HG03521 (cell line): ENCODE results near the gene CLEC17A.
"Not testable (repeated sequence)": the region's sequence is repeated elsewhere in the genome, so short reads cannot be mapped to it uniquely, and the experiment has no call there.

Source experiments
- ATAC-seq: cut with Tn5 transposase; IDR thresholded peaks from one replicate; pipeline ENCODE4 v1.9.1; 2021; ENCODE audit warnings: mild to moderate bottlenecking, moderate library complexity; ENCODE audit not compliant: unreplicated experiment

CLEC17A gene

DNA sequence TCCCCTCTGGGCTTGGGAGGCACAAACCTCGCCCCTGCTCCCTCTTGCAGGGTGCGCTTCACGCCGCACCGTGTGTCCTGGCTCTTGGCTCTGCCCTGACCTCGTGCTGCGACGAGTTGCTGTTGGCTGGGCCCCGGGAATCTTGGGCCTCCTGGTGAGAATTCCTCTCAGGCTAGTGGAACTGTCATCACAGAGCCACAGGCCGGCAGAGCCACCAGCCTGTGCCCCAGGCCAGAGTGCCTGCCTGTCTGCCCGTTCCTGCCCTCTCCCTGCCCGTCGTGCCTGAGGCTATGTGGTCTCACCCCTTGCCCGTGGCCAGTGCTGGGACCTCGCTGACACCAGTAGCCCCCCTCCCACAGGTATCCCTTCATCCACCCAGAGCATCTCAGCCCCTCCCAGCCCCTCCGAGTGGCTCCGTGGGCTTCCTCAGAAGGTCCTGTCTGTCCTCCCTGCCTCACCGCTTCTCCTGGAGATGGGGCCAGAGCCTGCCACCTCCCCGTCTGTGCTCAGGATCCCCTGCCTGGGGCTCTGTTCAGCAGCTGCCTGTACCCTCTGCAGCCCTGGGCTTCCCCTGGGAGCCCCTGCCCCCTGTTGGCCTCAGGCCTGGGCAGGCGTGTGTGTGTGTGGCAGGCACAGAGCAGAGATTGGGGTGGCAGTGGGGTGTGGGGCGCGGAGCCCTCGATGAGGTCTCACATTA, 24.4 kb upstream of the CLEC17A start:
- ATAC-seq, result no peak

DNA sequence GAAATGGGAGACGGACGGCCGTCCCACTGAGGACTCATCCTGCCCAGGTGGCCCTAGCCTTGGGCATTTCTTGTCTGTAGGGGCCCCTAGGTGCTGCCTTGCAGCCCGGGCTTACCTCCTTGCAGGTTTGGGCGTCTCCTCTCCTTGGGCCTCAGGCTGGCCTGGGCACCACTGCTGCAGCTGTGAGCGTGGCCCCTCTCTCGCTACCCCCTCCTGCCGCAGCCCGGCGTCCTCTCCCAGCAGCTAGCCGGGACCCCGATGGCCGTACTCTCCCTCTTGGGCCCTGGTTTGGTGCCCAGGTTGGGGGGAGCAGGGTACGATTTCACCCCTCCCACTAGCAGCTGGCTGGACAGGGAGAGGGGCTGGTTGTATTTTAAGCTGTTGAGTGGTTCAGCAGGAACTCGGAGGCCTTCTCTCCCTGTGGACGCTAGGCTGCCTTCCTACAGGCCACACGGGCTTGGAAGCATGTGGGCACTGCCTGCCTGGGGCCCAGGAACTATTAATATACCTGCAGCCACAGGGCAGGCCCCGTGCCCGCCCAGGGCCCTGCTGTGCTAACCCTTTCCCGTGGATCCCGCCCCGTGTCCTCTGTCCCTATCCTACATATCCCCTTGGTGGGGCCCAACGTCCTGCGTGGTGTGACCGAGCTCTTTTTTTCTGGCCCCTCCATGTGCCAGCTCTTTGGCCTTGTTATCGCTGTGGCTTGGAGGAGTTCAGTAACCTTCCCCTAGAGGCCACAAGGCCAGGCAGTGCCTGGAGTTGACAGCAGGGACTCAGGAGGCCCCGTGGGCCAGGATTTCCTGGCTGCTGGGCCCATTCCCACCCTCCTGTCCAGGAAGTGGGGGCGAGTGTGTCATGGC, 22.7 kb upstream of the CLEC17A start:
- no peak for ATAC-seq

DNA sequence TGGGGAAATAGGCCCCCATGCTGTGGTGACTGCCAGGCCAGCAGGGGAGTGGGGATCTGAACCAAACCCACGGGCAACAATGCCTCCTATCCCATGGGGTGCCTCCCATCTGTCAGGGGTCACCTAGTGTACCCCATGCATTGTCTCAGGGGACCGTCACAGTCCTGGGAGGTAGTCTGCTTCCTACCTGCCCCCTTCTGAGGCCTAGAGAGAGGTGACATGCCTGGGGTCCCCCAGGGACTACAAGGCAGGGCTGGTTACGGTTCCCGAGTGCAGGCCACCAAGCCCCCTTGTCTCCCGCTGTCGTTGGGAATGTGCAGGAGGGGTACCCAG, 22.1 kb upstream of the CLEC17A start:
- ATAC-seq, result no peak

DNA sequence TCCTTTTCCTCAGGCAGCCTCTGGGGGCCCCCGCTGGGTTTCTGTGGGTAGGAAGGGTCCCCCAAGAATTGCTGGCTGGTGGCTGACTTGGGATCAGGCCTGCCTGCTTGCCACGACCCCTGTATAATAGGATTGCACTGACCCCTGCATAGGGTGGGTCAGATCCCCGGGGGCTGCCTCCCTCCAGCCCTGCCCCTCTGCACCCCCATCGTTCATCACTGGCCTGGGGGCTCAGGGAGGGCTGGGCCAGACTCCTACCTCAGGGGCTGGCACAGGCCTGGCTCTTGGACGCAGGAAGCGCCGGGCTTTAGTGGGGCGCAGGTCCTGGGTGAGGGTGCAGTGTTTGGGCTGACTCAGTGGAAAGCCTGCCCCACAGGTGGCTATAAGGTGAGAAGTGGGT, 21.6 kb upstream of the CLEC17A start:
- no peak for ATAC-seq

DNA sequence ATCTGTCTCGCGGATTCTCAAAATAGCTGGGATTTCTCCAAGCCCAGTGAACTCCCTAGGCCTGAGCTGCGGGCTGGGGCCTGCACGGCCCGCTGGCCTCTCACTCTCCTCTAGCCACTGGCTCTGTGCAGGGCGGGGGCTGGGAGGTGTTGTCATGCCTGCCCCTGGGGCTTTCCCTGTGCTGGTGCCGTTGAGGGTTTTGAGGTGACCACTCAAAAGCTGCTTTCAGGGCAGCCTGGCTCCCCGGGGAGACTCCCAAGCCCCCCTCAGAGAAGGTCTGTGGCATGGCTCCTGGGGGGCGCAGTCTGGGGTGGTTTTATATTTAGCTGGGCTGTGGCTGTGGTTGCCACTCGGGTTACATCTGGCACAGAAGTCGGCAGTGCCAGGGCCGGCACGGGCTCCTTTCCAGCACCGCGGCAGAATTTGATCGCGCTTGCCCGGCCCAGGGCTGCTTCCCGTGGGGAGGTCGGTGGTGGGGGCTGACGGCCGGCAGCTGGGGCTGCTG, 21.0 kb upstream of the CLEC17A start:
- no peak for ATAC-seq

DNA sequence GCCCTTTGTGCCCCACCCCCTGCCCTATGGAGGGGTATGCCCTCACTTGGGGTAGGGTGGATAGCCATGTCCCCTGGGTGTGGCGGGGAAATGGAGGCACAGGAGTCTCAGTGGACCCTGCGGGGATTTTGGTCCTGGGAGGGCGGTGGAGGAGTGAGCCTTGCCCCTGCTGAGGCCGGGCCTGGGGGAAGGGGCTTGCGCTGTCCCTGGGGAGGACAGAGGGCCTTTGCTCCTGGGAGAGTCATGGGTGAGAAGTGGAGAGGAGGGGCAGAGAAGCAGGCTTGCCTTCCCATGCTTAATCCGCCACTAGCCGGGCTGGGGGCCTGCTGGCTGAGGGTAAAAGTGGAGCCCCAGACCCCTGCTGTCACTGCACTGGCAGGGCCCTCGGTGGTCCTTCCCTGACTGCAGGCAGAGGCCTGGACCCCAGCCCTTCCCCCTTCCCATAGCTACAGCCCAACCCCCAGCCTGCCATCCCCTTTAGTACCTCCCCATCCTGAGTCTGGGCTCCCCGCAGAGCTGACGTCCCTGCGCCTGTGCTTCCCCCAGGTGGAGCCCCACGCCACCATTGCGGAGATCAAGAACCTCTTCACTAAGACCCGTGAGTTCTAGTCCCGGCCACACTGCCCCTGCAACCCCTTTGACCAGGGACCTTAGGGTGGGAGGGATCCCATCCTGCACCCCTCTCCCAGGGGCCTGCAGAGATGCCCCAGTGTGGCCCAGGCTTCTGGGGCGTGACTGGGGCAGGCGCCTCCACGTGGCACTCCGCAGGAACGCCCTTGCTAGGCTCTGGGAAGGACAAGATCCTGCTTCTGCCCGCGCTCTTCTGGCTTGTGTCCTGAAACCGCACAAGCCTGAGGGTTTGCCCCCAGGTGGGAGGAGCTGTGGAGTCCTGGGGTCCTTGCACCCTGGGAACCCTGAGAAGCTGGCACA, 20.0 kb upstream of the CLEC17A start:
- no peak for ATAC-seq

DNA sequence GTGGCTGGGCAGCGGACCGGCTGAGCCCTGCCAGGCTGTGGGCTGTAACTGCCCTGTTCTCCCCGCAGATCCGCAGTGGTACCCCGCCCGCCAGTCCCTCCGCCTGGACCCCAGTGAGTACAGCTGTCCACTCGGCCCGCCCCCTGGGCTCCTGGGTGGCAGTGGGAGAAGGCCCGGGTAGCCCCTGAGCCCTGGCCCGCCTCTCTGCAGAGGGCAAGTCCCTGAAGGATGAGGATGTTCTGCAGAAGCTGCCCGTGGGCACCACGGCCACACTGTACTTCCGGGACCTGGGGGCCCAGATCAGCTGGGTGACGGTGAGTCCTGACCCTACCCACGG, 19.3 kb upstream of the CLEC17A start:
- no peak for ATAC-seq

DNA sequence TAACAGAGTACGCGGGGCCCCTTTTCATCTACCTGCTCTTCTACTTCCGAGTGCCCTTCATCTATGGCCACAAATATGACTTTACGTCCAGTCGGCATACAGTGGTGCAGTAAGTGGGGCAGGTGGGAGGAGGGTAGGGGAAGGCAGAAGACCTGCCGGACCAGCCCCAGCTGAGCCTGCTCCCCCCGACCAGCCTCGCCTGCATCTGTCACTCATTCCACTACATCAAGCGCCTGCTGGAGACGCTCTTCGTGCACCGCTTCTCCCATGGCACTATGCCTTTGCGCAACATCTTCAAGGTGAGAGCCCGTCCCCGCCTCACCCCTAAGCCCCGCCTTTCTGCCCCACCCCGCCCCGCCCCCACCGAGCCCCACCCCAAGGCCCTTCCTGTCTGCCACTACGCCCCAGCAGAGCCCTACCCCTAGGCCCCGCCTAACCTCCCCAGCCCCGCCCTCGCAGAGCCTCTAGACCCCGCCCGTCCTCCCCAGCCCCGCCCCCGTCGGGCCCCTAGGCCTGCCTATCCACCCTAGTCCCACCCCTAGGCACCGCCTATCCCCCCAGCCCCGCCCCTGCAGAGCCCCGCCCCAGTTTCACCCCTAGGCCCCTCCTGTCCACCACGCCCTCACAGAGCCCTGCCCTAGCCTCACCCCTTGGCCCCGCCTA, 18.8 kb upstream of the CLEC17A start:
- no peak for ATAC-seq

DNA sequence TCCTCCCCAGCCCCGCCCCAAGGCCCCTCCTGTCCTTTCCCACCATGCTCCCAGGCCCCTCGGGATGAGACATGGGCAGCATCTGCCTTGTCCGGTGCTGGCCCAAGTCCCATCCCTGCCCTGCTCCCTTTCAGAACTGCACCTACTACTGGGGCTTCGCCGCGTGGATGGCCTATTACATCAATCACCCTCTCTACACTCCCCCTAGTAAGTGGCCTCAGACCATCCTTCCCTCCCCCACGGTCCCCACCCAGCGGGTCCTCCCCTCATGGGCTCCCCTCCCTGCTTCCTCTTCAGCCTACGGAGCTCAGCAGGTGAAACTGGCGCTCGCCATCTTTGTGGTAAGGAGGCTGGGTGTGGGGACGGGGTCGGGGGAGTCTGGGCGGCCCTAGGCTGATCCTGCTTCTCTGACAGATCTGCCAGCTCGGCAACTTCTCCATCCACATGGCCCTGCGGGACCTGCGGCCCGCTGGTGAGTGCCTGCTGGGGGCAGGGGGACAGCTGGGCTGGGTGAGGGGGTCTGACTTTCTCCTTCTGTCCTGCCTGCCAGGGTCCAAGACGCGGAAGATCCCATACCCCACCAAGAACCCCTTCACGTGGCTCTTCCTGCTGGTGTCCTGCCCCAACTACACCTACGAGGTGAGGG, 18.1 kb upstream of the CLEC17A start:
- ATAC-seq, result not testable (repeated sequence)

DNA sequence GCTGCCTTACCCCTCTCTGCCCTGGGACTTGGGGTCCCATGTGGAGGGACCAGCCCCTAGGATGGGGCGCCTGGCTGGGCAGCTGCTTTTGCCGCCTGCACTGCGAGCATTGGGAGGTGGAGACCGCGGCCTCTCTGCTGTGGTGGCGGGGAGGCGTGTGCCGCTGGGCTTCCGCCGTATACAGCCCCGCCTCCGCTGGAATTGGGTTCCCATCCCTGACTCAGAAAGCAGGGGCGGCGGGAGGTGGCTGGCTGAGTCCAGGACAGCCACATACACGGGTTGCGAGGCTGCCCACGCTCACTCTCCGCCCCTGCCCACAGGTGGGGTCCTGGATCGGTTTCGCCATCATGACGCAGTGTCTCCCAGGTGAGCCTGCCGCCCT, 17.6 kb upstream of the CLEC17A start:
- ATAC-seq, result no peak

DNA sequence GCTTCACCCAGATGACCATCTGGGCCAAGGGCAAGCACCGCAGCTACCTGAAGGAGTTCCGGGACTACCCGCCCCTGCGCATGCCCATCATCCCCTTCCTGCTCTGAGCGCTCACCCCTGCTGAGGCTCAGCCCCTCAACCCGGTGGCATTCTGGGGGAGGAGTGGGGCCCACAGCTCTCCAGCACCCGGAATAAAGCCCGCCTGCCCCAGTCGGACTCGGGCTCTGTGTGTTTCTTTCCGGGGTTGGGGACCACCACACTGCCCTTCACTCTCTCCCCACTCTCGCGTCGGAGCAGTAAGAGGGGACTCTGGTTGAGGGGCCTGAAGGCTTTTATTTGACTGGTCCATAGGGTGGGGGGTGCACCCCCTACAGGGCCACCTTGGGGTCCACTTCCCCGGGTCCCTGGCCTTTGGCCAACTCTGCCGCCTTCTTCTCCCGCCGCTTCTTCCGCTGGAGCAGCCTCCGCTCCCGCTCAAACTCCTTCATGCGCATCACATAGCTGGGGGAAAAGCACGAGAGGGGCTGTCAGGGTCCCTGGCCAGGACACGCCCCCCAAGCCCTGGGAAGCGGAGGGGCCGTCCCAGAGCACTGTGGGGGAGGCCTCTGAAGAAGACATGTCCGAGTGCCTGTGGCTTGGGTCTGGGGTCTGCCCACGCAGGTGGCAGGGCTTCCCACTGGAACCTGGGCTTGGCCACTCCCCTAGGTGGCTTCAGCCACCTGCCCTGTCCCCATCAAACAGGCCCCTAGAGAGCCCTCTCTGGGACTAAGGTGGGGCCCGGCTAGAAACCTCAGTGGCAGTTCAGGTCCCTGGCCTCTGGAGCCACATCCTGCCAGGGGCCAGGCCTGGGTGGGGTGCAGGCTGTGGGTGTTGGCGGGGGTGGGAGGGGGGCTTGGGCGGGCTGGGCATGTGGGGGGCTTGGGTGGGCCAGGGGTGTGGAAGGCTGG, 16.8 kb upstream of the CLEC17A start:
- no peak for ATAC-seq

DNA sequence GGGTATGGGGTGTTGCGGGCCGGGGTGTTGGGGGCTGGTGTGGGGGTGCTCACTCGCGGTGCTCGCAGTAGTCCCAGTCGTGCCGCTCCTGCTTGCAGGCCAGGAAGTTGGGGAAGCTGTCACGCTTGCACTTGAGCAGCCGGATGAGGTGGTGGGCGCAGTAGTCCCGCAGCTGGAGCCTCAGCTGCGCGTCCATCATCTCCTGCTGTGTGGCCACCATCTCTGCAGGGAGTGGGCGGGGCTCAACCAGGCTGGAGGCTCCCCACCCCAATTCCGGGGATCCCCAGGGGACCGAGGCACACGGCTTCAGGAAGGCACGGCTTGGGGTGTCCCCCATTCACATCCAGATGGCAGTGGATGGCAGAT, 16.2 kb upstream of the CLEC17A start:
- ATAC-seq, result no peak

DNA sequence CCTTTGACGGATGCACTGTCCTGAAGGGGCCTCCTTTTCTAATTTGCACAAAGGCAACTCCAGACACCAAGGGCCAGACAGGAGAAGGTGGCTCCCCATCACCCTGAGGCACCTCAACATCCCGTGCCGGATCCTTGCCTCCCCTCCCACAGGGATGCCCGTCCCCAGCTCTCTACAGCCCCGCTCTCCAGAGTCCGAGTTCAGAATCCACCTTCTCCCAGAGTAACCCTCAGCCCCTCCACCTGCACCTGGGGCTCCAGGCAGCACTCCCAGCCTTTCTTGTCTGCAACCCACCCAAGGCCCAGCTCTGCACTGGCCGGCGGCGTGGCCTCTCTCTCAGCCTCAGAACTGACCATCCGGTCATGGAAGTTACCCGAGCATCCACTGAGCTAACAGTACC, 15.8 kb upstream of the CLEC17A start:
- no peak for ATAC-seq

DNA sequence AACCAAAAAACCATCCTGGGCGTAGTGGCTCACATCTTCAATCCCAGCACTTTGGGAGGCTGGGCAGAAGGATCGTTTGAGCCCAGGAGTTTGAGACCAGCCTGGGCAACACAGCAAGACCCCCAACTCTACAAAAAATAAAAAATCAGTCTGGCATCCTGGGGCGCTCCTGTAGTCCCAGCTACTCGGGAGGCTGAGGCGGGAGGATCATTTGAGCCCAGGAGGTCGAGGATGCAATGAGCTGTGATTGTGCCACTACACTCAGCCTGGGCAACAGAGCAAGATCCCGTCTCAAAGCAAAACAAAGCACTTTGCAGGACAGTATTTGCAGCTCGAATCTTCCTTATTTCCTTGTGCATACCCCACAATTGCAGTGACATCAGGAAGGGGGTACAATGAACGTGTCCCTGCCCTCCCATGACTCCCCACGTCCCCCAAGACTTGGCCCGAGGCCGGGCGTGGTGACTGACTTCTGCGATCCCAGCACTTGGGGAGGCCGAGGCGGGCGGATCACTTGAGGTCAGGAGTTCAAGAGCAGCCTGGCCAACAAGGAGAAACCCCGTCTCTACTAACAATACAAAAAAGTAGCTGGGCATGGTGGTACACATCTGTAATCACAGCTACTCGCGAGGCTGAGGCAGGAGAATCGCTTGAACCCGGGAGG, 11.9 kb upstream of the CLEC17A start:
- no peak for ATAC-seq

DNA sequence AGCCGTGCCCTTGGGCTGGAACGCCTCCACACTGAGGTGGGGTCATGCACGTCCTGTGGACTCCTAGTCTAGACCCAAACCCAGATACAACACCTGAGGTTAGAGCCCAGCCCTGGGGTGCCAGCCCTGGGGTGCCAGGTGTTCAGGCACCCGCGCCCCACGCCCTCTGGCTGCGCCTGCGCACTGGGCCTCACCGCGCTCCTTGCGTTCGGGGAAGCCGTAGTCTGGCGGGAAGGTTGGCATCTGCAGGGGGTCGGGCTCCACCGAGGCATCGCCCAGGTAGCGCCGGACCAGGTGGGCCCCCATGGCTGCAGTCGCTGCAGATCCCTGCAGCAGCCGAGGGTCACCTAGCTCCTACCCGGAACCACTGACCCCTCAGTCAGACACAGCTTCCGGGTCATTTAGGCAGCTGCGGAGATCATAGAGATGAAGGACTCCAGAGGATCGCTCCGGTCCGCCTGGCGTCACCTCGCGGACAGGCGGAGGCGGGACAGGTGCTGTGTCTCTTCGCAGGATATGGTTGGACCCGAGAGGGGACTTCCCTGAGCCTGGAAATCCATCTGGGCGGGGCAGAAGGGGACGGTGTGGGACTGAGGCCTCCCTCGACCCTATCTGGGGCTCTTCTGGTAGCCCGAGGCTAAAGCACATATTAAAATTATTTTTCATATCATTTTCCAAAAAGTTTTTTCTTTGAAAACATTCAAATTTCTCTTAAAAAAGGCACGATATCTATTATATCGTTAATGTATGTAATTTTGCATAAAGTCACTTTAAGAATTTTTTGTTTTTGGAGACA, 11.0 kb upstream of the CLEC17A start, which contains the start of gene NDUFB7:
TSS of gene NDUFB7 (minus strand) at position 372 of the 796 bp plus-strand sequence. CDS start at position 306, 66 bp downstream.
- ATAC-seq, result peak; percentile 80

DNA sequence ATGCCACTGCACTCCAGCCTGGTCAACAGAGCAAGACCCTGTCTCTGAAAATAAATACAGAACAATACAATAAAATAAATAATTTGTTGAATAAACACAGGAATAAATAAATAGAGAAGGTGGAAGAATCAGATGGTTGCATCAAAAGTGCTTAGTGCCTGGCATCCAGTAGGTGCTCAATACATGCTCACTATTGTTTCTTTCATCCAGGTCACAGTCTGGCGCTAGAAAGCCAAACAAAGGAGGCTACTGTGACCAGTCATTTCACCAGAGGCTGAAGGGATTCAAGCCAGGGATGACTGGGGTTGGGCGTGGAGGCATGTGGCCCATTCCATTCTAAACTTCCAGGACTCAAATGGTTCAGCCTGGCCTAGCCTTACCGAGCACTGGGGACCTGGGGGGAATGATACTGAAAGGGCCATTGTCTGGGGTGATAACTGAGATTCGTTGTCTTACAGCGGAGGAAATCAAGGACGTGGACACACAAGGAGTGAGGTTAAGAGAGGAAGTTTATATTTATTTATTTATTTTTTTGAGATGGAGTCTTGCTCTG, 7.4 kb upstream of the CLEC17A start:
- ATAC-seq, result no peak

DNA sequence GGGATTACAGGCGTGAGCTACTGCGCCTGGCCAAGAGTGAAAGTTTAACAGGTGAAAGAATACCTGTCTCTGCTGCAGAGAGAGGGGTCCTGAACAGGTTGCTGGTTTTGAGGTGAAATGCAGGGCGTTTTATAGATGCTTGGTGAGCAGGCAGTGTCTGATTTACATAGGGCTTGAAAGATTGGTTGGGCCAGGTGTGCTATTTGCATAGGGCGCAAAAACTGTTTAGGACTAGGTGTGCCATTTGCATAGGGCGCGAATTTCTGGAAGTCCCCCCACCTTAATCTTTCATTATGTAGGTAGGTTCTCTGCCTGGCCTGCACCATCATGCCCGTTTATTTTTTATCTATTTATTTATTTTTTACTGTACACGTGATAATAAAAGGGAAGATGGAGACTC, 6.5 kb upstream of the CLEC17A start:
- ATAC-seq, result no peak

DNA sequence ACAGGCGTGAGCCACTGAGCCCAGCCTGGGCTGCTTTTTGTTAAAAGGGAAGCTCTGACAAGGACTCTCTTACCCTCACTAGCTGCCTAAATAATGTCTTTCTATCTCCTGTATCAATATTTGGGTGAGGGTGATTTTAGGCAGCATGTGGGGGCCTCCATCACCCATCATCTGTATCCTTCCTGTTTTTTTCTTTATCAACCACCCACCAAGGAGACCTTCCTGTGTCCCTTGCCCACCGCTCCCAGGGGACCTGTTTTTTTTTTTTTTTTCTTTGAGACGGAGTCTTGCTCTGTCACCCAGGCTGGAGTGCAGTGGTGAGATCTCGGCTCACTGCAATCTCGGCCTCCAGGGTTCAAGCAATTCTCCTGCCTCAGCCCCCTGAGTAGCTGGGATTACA, 5.6 kb upstream of the CLEC17A start:
- no peak for ATAC-seq
